Stimulated activated CD8-positive, alpha-beta memory T cell treated with anti-CD3 and anti-CD28 coated beads, Interleukin-7, amount 100 ng/mL, for 24 hours (primary cell): ENCODE data around the gene ERMP1.

Experiments used
- DNase-seq: peaks from one replicate; pipeline ENCODE4 v3.0.0-alpha.2; 2020; ENCODE audit warnings: low read depth

The ERMP1 gene

GRCh38 chr9:5854063-5854790 lies 21.3 kb upstream of the ERMP1 start:
- DNase-seq, result no peak

GRCh38 chr9:5853617-5854016 lies 20.7 kb upstream of the ERMP1 start:
- no peak for DNase-seq

DNA sequence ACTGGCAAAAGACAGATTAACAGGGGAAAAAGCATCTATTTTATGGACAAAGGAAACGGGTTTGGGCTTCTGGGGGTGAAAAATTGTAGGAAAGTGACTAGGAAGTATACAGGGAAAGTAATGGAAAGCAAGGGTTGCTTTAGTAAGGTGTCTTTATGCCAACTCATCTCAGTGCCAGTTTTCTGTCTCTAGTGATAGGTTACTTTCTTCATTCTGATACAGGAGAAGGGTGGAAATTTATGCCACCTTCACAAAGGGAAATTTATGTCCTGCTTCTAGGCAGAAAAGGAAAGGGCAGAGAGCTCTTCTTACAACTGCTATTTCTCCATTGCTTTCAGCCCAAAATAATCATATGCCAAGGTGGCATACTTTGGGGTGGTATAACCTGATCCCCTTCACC lies 20.1 kb upstream of the ERMP1 start:
- no peak for DNase-seq

DNA sequence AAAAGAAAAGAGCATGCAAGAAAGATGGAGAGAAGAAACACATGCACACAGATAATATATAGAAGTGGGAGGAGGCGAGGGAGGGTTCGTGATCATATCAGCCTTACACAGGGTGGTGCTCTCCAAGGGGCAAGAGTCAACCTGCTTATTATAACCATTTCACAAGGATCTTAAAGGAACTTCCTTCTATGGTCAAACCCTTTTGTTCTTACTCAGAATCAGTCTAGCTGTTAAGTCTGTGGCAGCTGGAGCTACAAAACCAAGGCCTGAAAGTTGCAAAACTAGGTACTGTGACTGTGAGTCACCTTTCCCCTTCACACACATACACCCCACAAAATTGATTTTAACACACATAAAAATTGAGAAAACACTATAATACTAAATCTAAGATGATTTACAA lies 18.5 kb upstream of the ERMP1 start:
- no peak for DNase-seq

DNA sequence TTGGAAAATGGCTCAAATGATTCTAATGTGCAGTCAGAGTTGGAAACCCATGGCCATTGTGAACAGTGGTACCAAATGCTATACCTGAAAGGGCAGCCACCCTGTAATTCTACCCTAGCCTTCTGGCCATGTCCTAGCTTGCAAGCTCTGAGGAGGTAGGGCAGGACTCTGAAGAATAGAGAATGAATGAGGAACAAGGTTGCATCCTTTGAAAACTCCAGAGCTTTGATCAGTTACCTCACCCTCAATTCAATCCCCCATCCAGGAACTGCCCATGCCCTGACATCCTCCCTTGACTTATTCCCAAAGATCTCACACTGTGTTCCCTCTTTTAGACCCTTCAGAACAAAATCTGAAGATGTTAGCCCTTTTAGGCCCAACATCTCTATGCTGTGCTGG lies 17.8 kb upstream of the ERMP1 start:
- DNase-seq, result no peak

DNA sequence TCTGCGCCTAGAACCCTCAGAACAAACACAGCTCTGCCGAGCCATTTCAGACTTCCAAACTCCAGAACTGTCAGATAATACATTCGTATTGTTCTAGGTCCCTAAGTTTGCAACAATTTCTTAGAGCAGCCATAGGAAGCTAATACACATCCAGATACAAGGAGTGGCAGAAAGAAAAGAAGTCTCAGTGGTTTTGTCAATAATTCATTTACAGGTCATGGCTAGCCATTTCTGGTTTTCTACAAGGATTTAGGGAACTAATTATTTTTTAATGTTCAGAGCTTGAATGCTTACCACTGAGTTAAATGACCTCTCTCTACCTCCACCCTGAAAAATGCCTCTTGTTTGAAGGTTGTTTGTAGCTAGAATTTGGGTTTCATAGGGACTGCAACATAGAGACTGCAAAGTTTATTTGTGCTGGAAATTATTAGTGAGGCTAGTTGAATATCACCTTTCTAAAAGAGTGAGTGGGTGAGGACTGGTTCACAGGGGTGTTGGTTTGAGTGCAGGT lies 15.5 kb upstream of the ERMP1 start:
- DNase-seq, result no peak

GRCh38 chr9:5846501-5846921 lies 13.6 kb upstream of the ERMP1 start:
- DNase-seq, result no peak

GRCh38 chr9:5846096-5846495 lies 13.2 kb upstream of the ERMP1 start:
- DNase-seq, result no peak

GRCh38 chr9:5845157-5845531 lies 12.2 kb upstream of the ERMP1 start:
- DNase-seq, result no peak

DNA sequence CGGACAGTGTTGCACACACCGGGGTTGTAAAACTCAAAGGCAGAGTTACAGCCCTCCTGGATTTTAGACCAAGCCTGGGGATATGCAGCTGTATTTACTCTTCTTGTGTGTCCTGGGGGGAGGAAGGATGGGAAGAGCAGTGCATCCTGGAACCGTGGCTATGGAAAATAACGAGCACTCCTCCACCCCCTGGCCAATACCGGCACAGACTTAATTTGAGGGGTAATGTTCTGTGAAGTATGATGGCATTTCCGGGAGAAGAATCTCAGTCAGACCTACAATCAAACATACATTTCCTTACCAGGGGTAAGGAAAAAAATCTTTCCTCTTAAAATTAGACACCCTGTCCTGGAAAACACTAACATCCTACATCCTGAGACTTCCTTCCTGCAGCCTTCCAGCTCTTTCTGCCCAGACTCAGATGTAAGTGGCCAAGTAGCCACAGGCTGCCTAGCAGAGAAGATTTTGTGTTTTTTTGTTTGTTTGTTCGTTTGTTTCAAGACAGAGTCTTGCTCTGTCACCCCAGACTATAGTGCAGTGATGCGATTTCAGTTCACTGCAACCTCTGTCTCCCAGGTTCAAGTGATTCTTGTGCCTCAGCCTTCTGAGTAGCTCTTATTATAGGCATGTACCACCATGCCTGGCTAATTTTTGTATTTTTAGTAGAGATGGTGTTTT lies 11.0 kb upstream of the ERMP1 start:
- DNase-seq, result no peak

DNA sequence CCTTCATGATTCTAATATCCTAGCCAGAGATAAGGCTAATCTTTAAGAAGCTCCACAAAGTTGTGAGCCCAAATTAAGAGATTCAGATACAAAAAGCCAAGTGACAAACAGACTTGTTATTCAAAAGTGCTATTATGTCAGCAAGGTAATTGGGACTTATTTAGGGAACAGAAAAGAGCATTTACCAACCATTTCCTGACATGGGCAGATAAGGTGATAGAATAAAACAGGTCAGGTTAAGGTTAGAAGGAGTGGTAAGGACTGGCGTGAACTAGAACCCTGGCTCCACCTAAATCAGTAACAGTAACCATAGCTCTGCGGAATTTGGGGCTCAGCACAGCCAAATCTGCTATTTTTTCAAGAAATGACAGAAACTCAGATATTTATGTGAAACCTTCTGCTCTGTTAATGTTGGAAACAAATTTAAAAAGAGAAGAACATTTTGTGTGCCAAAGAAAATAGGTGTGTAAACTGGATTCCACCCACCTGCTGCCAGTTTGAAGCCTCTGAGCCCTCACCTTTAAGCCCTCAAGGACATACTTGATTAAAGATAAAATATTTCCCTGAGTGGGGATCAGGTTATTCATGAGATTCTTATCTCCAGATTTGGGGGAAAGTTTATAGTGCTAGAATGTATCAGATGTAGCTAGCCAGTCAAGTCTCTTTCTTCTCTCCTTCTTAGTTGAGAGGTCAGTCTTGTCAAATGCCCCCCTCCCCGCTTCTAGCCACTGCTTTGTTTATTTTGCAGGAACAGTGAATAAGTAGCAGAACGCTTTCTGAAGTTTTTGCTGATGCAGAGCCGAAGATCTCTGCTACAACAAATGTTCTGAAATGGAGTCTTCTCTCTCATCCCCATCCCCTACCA lies 10.2 kb upstream of the ERMP1 start:
- DNase-seq, result no peak

DNA sequence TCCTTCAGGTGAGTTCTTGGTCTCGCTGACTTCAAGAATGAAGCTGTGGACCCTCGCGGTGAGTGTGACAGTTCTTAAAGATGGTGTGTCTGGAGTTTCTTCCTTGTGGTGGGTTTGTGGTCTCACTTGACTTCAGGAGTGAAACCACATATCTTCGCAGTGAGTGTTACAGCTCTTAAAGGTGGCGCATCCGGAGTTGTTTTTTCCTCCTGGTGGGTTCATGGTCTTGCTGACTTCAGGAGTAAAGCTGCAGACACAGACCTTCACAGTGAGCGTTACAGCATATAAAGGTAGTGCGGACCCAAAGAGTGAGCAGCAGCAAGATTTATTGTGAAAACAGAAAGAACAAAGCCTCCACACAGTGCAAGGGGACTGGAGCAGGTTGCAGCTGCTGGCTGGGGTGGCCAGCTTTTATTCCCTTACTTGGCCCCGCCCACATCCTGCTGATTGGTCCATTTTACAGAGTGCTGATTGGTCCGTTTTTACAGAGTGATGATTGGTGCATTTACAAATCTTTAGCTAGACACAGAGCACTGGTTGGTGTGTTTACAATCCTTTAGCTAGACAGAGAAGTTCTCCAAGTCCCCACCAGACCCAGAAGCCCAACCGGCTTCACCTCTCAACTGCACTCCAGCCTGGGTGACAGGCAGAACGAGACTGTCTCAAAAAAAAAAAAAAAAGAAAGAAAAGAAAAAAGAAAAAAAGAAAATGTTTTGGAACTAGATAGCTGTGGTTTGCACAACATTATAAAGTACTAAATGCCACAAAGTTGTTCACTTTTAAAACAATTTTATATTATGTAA lies 9.1 kb upstream of the ERMP1 start:
- DNase-seq, result no peak

GRCh38 chr9:5840788-5841187 lies 7.9 kb upstream of the ERMP1 start:
- no peak for DNase-seq

GRCh38 chr9:5839572-5839902 lies 6.6 kb upstream of the ERMP1 start:
- no peak for DNase-seq

- DNase-seq, result no peak
Measured at GRCh38 chr9:5838884-5839571, 6.1 kb upstream of the ERMP1 start.

DNA sequence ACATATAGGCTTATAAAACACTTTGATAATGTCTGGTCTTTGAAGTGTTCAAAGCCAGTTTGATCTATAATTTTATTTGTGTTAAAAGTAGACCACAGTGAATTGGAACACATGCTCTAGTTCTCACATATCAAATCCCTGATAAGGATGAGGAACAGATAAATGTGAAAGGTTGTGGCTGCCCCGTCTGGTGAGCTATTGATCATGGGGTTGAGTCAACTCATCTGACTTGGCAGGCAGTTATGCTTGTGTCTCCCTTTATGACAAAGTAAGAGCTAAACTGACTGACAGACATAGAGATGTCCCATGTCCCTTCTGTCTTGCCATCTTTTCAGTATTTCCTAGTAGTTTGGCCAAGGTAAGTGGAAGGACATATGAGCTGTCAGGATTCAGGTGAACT lies 2.9 kb upstream of the ERMP1 start:
- DNase-seq, result no peak

- no peak for DNase-seq
Measured at GRCh38 chr9:5834214-5834613, 1.3 kb upstream of the ERMP1 start.

DNA sequence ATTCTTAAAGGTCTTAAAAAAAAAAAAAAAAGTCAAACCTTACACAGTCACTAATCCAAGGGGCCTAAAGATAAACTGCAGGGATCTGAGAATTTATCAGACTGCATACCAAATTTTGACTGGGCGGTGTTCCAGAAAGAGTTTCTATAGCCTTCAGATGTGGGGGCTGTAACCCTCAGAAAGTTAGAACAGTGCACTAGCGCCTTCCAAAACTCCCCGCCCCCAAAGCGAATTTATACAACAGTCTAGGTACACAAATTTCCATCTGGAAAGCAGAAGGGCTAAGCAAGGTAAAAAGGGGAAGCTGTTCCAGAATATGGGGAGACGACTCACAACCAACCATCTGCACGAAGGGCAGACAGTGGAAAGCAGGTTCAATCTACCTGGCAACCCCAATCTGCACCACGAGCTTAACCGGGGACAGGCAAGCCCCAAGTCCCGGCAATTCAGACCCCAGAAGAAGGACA lies 813 bp downstream of the ERMP1 start:
- no peak for DNase-seq

DNA sequence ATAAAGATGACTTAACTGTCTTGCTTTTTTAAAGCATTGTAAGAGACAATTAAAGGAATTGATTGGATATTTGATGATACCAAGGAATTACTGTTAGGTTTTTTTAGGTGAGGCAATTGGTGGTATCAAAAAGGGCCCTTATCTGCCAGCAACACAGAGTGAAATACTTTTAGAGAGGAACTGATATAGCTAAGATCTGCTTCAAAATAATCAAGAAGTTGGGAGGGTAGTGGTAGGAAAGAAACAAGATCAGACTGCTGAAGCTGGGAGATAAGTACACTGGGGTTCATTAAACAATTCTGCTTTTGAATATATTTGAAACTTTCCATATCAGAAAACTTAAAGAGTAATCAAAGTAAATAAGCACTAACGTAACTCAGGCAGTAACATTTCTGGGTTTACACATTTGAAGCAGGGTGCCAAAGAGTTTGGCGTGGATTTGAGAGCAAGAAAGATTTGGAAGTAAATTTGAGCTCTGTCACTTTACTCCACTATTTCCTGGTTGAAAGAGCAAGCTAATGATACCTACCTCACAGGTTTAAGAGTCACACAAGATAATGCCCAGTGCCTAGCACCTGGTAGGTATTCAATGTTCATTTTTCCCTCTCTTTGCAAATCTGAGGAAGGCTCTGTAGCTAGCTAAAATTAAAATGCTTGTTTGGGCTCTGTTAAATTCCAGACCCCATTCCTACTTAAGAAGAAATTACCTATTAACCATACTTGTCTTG lies 6.9 kb downstream of the ERMP1 start:
- no peak for DNase-seq

GRCh38 chr9:5825223-5825622 lies 7.7 kb downstream of the ERMP1 start:
- DNase-seq, result no peak

DNA sequence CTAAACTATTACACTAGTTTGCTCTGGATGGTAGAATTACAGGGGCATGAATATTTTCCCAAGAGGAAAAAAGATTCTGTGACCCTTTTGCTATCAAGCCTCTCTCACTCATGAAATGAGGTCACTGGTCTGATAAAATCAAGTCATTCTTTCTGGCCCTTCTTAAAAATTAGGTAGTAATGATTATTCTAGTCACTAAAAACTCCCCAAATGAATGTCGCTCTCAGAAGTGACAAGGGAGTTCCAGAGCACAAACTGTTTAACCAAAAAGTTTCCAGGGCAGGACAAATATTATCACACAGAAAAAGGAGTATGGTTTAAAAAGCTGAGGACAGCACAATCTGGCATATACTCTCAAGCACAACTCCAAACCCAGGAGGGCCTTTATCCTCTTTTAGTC lies 12.5 kb downstream of the ERMP1 start:
- no peak for DNase-seq
